ENCODE data around the gene NUP85.

Gene NUP85, protein sequence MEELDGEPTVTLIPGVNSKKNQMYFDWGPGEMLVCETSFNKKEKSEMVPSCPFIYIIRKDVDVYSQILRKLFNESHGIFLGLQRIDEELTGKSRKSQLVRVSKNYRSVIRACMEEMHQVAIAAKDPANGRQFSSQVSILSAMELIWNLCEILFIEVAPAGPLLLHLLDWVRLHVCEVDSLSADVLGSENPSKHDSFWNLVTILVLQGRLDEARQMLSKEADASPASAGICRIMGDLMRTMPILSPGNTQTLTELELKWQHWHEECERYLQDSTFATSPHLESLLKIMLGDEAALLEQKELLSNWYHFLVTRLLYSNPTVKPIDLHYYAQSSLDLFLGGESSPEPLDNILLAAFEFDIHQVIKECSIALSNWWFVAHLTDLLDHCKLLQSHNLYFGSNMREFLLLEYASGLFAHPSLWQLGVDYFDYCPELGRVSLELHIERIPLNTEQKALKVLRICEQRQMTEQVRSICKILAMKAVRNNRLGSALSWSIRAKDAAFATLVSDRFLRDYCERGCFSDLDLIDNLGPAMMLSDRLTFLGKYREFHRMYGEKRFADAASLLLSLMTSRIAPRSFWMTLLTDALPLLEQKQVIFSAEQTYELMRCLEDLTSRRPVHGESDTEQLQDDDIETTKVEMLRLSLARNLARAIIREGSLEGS

GRCh38 chr17:75205037-75205792 lies at the start of gene NUP85:
Gene NUP85 (plus strand): TSS chr17:75205679. CDS start chr17:75205762, 83 bp downstream.
- TF ChIP-seq CTCF (IDR thresholded peaks at IDR 0.05), result no peak

DNA sequence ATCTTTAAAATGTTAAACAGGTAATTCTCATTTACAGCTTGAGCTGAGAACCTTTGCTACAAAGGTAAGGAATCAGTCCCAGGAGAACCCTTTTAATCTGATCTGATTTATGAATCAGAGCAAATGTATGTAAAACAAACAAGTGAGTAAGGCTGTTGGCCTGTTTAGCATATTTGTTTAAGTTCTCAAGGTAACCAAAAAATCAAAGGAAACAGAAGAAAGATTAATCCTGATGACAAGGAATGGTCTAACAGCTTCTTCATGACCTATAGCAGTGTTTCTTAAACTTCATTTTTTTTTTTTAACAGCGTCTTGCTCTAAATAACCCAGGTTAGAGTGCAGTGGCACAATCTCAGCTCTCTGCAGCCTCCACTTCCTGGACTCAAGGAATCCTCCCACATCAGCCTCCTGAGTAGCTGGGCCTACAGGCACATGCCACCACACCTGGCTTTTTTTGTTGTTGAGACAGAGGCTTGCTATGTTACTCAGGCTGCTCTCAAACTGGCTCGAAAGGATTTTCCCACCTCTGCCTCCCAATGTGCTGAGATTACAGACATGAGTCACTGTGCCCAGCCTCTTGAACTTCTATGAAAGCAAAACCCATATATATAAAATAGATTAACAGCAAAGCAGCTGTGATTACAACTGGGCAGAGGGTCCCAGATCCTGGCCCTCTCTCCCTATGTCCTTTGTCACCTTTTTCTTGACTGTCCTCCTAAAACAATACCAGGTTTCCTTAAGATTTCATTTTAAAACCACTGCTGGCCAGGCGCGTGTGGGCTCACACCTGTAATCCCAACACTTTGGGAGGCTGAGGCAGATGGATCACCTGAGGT lies 46.1 kb upstream of the NUP85 start:
- no peak for TF ChIP-seq CTCF (IDR thresholded peaks at IDR 0.05)

DNA sequence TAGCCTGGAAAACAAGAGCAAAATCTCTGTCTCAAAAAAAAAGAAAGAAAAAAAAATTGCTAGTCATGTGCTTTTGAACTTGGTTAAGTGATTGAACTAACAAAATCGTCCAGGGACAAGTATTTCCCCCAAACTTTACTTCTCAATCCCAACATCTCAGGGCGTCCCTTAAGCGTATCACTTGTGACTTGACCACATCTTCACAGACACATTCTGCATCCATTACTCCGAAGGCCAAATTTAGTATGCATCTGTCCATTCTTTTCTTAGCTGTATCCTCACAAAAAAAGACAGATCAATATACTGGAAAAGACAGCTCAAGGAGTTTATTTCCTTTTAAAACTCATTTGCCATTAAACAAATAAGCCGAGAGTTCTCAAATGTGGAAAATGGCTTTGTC lies 45.3 kb upstream of the NUP85 start:
- TF ChIP-seq CTCF (IDR thresholded peaks at IDR 0.05), result no peak

DNA sequence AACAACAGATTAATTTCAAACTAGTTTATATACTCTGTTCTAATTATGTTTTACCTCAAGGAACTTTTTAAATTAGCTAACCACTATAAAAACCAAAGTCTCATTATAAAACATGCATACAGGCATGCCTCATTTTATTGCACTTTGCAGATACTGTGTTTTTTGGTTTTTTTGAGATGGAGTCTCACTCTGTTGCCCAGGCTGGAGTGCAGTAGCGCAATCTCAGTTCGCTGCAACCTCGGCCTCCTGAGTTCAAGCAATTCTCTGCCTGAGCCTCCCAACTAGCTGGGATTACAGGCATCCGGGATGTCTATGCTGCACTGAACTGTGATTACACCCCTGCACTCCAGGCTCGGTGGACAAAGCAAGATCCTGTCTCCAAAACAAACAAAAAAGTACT lies 42.4 kb upstream of the NUP85 start:
- no peak for TF ChIP-seq CTCF (IDR thresholded peaks at IDR 0.05)

DNA sequence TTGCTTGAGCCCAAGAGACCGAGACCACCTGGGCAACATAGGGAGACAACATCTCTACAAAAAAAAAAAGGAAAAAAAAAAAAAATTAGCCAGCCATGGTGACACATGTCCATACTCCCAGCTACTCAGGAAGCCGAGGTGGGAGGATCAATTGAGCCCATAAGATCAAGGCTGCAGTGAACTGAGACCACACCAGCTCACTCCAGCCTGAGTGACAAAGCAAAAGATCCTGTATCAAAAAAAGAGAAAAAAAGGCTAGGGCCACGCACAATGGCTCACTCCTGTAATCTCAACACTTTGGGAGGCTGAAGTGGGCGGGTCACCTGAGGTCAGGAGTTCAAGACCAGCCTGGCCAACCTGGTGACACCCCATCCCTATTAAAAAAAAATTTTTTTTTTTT lies 36.5 kb upstream of the NUP85 start:
- TF ChIP-seq CTCF (IDR thresholded peaks at IDR 0.05), result no peak

DNA sequence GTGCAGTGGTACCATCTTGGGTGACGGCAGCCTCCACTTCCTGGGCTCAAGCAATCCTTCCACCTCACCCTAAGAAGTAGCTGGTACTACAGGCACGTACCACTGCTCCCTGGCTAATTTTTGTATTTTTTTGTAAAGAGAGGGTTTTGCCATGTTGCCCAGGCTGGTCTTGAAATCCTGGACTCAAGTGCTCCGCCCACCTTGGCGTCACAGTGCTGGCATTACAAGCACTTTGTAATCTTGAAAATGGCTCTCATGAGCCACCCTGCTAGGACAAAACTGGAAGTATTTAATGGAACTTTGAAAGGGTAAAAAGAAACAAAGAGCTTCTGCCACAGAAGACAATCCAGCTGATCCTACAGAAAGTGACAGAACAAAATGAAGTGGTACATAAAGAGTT lies 32.0 kb upstream of the NUP85 start:
- no peak for TF ChIP-seq CTCF (IDR thresholded peaks at IDR 0.05)

DNA sequence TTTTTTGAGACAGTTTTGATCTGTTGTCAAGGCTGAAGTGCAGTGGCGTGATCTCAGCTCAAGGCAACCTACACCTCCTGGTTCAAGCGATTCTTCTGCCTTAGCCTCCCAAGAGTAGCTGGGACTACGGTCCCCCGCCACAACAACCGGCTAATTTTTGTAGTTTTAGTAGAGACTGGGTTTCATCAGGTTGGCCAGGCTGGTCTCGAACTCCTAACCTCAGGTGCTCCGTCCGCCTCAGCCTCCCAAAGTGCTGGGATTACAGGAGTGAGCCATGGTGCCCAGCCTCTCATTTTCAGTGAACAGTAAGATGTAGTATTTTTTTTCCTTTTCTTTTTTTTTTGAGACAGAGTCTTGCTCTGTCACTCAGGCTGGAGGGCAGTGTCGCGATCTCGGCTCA lies 30.5 kb upstream of the NUP85 start:
- TF ChIP-seq CTCF (IDR thresholded peaks at IDR 0.05), result no peak

All from LNCAP (cell line).